DMS79 treated with DMSO at 0.1 percent for 48 hours (cell line): ENCODE results near the gene RLN2.
"Not testable (repeated sequence)": the region's sequence is repeated elsewhere in the genome, so short reads cannot be mapped to it uniquely, and the experiment has no call there.

ENCODE experiments used
- DNase-seq: peaks from one replicate; lab custom pipeline; 2025; lab: John Stamatoyannopoulos, UW

RLN2 gene

GRCh38 chr9:5303840-5304795 is at the start of gene RLN2:
RLN2 (minus strand) TSS chr9:5304716; CDS start chr9:5304580, 136 bp downstream.
- DNase-seq, result not testable (repeated sequence)

- no peak for DNase-seq
These were observed 49.7 kb upstream of the RLN2 start for GRCh38 chr9:5354184-5354583.

- DNase-seq, result no peak
These were observed 48.2 kb upstream of the RLN2 start for GRCh38 chr9:5352637-5353248.

GRCh38 chr9:5338992-5339981 is 34.8 kb upstream of the RLN2 start, which contains the start of gene RLN1:
RLN1 (minus strand) TSS chr9:5339876; CDS start chr9:5339746, 130 bp downstream.
- not testable (repeated sequence) for DNase-seq

GRCh38 chr9:5336688-5337087 is 32.2 kb upstream of the RLN2 start:
- DNase-seq, result no peak

- DNase-seq, result not testable (repeated sequence)
These were observed 26.8 kb upstream of the RLN2 start for GRCh38 chr9:5331276-5331675.

GRCh38 chr9:5326893-5327548 is 22.5 kb upstream of the RLN2 start:
- no peak for DNase-seq

GRCh38 chr9:5326187-5326586 is 21.7 kb upstream of the RLN2 start:
- no peak for DNase-seq

- not testable (repeated sequence) for DNase-seq
These were observed 17.1 kb upstream of the RLN2 start for GRCh38 chr9:5321601-5322000.

- DNase-seq, result no peak
These were observed 16.5 kb upstream of the RLN2 start for GRCh38 chr9:5321058-5321457.

GRCh38 chr9:5316406-5316805 is 11.9 kb upstream of the RLN2 start:
- DNase-seq, result not testable (repeated sequence)

- DNase-seq, result no peak
These were observed 10.8 kb upstream of the RLN2 start for GRCh38 chr9:5315187-5315923.

- no peak for DNase-seq
These were observed 6.3 kb upstream of the RLN2 start for GRCh38 chr9:5310851-5311250.

GRCh38 chr9:5305741-5306140 is 1.2 kb upstream of the RLN2 start:
- no peak for DNase-seq

- DNase-seq, result no peak
These were observed 3.0 kb downstream of the RLN2 start for GRCh38 chr9:5301544-5301943.

GRCh38 chr9:5292141-5292540 is 12.4 kb downstream of the RLN2 start:
- no peak for DNase-seq

- DNase-seq, result no peak
These were observed 15.9 kb downstream of the RLN2 start for GRCh38 chr9:5288591-5288990.

GRCh38 chr9:5286262-5286661 is 18.3 kb downstream of the RLN2 start:
- no peak for DNase-seq

GRCh38 chr9:5278486-5278885 is 26.0 kb downstream of the RLN2 start:
- no peak for DNase-seq

GRCh38 chr9:5274770-5275169 is 29.7 kb downstream of the RLN2 start:
- DNase-seq, result no peak

- DNase-seq, result no peak
These were observed 35.2 kb downstream of the RLN2 start for GRCh38 chr9:5269249-5269715.
